ENCODE measurements around the gene CLDN16.

The CLDN16 gene

GRCh38 chr3:190387578-190388213, at the start of gene CLDN16:
Gene CLDN16, plus strand, starts transcription at chr3:190388163. Its CDS starts 167 bp downstream, at chr3:190388330.
- DNase-seq (ENCODE audit: low read depth, low spot score): no peak

- no peak for DNase-seq (ENCODE audit: low read depth, low spot score)
Measured at GRCh38 chr3:190338717-190339116, 49.2 kb upstream of the CLDN16 start.

- DNase-seq (ENCODE audit: low read depth, low spot score): no peak
Measured at GRCh38 chr3:190339130-190339529, 48.8 kb upstream of the CLDN16 start.

GRCh38 chr3:190340071-190340470, 47.9 kb upstream of the CLDN16 start:
- no peak for DNase-seq (ENCODE audit: low read depth, low spot score)

- no peak for DNase-seq (ENCODE audit: low read depth, low spot score)
Measured at GRCh38 chr3:190345027-190345821, 42.7 kb upstream of the CLDN16 start.

- no peak for DNase-seq (ENCODE audit: low read depth, low spot score)
Measured at GRCh38 chr3:190345878-190346277, 42.1 kb upstream of the CLDN16 start.

- no peak for DNase-seq (ENCODE audit: low read depth, low spot score)
Measured at GRCh38 chr3:190346541-190346940, 41.4 kb upstream of the CLDN16 start.

- DNase-seq (ENCODE audit: low read depth, low spot score): no peak
Measured at GRCh38 chr3:190352861-190353457, 35.0 kb upstream of the CLDN16 start.

GRCh38 chr3:190356246-190356645, 31.7 kb upstream of the CLDN16 start:
- no peak for DNase-seq (ENCODE audit: low read depth, low spot score)

- no peak for DNase-seq (ENCODE audit: low read depth, low spot score)
Measured at GRCh38 chr3:190357468-190357867, 30.5 kb upstream of the CLDN16 start.

GRCh38 chr3:190359813-190360212, 28.1 kb upstream of the CLDN16 start:
- DNase-seq (ENCODE audit: low read depth, low spot score): no peak

GRCh38 chr3:190360228-190360627, 27.7 kb upstream of the CLDN16 start:
- no peak for DNase-seq (ENCODE audit: low read depth, low spot score)

- no peak for DNase-seq (ENCODE audit: low read depth, low spot score)
Measured at GRCh38 chr3:190361791-190362190, 26.2 kb upstream of the CLDN16 start.

- no peak for DNase-seq (ENCODE audit: low read depth, low spot score)
Measured at GRCh38 chr3:190362258-190362657, 25.7 kb upstream of the CLDN16 start.

- DNase-seq (ENCODE audit: low read depth, low spot score): no peak
Measured at GRCh38 chr3:190366133-190366532, 21.8 kb upstream of the CLDN16 start.

GRCh38 chr3:190368881-190369280, 19.1 kb upstream of the CLDN16 start:
- DNase-seq (ENCODE audit: low read depth, low spot score): no peak

- DNase-seq (ENCODE audit: low read depth, low spot score): no peak
Measured at GRCh38 chr3:190369668-190370295, 18.2 kb upstream of the CLDN16 start.

- DNase-seq (ENCODE audit: low read depth, low spot score): no peak
Measured at GRCh38 chr3:190370369-190370768, 17.6 kb upstream of the CLDN16 start.

- DNase-seq (ENCODE audit: low read depth, low spot score): no peak
Measured at GRCh38 chr3:190371152-190371551, 16.8 kb upstream of the CLDN16 start.

GRCh38 chr3:190375246-190375645, 12.7 kb upstream of the CLDN16 start:
- DNase-seq (ENCODE audit: low read depth, low spot score): no peak

GRCh38 chr3:190375671-190376070, 12.3 kb upstream of the CLDN16 start:
- DNase-seq (ENCODE audit: low read depth, low spot score): no peak

- DNase-seq (ENCODE audit: low read depth, low spot score): no peak
Measured at GRCh38 chr3:190378240-190378891, 9.6 kb upstream of the CLDN16 start.
